ENCODE data around the gene HLA-DOB.

HLA-DOB gene

GRCh38 chr6:32816746-32817204, at the start of gene HLA-DOB:
HLA-DOB (minus strand) TSS chr6:32817002; CDS start chr6:32816951, 51 bp downstream.
- no peak for DNase-seq (ENCODE audit: low read depth in 2 of 2)

- no peak for DNase-seq (ENCODE audit: low read depth in 2 of 2)
Observed at GRCh38 chr6:32865724-32866443, 49.1 kb upstream of the HLA-DOB start.

- no peak for DNase-seq (ENCODE audit: low read depth in 2 of 2)
Observed at GRCh38 chr6:32862725-32863124, 45.9 kb upstream of the HLA-DOB start.

GRCh38 chr6:32860674-32861073, 43.9 kb upstream of the HLA-DOB start:
- DNase-seq (ENCODE audit: low read depth in 2 of 2), result no peak

GRCh38 chr6:32858194-32858593, 41.4 kb upstream of the HLA-DOB start:
- DNase-seq (ENCODE audit: low read depth in 2 of 2), result no peak

- DNase-seq (ENCODE audit: low read depth in 2 of 2), result no peak
Observed at GRCh38 chr6:32857156-32857891, 40.5 kb upstream of the HLA-DOB start.

- DNase-seq (ENCODE audit: low read depth in 2 of 2), result no peak
Observed at GRCh38 chr6:32855467-32856174, 38.8 kb upstream of the HLA-DOB start.

GRCh38 chr6:32854376-32855178, 37.8 kb upstream of the HLA-DOB start:
- DNase-seq (ENCODE audit: low read depth in 2 of 2), result no peak

- peak; percentile 65 to 76 for DNase-seq (ENCODE audit: low read depth in 2 of 2)
Observed at GRCh38 chr6:32853541-32854375, 37.0 kb upstream of the HLA-DOB start, which contains the start of the genes PSMB9 and TAP1. PSMB9 (plus strand) TSS chr6:32854192; CDS start chr6:32854230, 38 bp downstream. TAP1 (minus strand) TSS chr6:32853704; CDS start chr6:32853636, 68 bp downstream.

- no peak for DNase-seq (ENCODE audit: low read depth in 2 of 2)
Observed at GRCh38 chr6:32852844-32853540, 36.2 kb upstream of the HLA-DOB start.

- DNase-seq (ENCODE audit: low read depth in 2 of 2), result no peak
Observed at GRCh38 chr6:32852018-32852843, 35.4 kb upstream of the HLA-DOB start.

GRCh38 chr6:32851025-32851424, 34.2 kb upstream of the HLA-DOB start:
- no peak for DNase-seq (ENCODE audit: low read depth in 2 of 2)

- DNase-seq (ENCODE audit: low read depth in 2 of 2), result no peak
Observed at GRCh38 chr6:32849126-32849525, 32.3 kb upstream of the HLA-DOB start.

GRCh38 chr6:32847795-32848194, 31.0 kb upstream of the HLA-DOB start:
- DNase-seq (ENCODE audit: low read depth in 2 of 2), result no peak

- DNase-seq (ENCODE audit: low read depth in 2 of 2), result no peak
Observed at GRCh38 chr6:32847004-32847403, 30.2 kb upstream of the HLA-DOB start.

- DNase-seq (ENCODE audit: low read depth in 2 of 2), result no peak
Observed at GRCh38 chr6:32845384-32845884, 28.6 kb upstream of the HLA-DOB start.

- no peak for DNase-seq (ENCODE audit: low read depth in 2 of 2)
Observed at GRCh38 chr6:32844839-32845383, 28.1 kb upstream of the HLA-DOB start.

Data from fibroblast of skin of left biceps (primary cell).